HG03571 (cell line): Measurements from ENCODE around the gene CHST1.

ENCODE experiments used
- ATAC-seq: cut with Tn5 transposase; IDR thresholded peaks from one replicate; pipeline ENCODE4 v1.9.1; 2021; ENCODE audit not compliant: unreplicated experiment

CHST1 gene

DNA sequence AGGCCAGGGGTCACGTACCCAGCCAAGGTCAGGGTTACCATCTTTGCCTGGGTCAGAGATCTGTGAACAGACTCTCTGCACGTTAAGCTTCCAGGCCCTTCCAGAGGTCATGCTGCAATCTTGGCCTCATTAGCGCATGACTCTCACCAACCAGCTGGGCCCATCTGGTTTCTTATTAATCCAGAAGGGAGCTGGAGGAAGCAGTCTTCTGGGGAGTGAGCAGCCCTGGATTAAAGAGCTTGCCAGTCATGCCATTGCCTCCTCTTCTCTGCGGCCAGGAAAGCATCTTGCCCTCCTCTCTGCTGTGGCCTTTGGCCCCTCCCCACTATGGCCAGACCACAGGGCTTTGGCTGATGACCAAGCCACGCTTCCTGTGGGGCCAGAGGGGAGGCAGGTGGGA is 57.4 kb downstream of the CHST1 start:
- ATAC-seq, result no peak

DNA sequence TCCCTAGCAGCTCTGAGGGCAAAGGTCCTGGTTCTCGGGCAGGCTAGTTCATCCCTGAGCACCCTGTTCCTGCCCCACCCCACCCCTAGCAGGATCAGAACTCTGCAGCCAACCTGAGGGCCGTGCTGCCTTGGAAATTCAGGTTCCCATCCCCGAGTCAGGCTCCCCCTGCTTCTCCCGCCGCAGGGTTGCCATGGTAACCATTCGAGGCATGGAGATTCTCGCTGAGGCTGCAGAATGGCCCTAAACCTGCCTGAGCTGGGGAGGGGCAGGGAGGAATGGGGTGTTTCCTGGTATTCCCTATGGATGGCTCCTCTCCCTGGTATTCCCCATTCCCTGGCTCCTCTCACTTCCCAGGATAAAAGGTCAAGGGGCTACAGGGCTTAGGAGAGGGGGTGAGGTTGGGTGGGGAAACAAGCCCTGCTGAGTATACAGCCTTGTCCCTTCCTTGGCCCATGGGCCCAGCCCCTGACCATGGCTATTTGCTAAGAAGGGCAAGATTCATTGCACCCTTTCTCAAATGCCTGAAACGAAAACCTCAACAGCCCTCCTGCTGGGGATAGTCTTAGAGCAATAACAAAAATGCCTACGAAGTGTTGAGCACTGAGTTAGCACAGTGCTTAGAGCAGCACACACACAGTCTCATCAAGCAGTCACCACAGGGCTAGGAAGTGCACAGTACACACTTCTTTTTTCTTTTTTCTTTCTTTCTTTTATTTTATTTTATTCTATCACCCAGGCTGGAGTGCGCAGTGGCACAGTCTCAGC is 58.7 kb downstream of the CHST1 start:
- no peak for ATAC-seq

DNA sequence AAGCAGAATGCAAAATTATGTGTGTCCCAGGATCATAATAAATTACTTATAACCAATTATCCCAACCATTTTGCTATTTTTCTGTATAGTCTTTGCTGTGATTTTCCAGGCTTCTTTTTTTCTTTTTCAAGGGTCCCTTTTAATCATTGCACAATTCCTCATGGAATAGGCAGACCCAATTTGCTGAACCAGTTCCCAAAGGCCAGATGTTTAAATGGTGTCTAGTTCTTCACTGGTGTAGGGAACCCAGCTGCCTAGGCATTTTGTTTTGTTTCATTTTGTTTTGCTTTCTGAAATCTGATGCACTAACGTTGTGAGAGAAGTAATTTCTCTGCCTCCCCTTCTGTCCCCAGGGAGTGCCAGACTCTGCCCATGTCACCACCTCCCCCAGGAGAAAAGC is 60.4 kb downstream of the CHST1 start:
- ATAC-seq, result no peak

- no peak for ATAC-seq
Measured at GRCh38 chr11:45603946-45604682, 61.3 kb downstream of the CHST1 start.

DNA sequence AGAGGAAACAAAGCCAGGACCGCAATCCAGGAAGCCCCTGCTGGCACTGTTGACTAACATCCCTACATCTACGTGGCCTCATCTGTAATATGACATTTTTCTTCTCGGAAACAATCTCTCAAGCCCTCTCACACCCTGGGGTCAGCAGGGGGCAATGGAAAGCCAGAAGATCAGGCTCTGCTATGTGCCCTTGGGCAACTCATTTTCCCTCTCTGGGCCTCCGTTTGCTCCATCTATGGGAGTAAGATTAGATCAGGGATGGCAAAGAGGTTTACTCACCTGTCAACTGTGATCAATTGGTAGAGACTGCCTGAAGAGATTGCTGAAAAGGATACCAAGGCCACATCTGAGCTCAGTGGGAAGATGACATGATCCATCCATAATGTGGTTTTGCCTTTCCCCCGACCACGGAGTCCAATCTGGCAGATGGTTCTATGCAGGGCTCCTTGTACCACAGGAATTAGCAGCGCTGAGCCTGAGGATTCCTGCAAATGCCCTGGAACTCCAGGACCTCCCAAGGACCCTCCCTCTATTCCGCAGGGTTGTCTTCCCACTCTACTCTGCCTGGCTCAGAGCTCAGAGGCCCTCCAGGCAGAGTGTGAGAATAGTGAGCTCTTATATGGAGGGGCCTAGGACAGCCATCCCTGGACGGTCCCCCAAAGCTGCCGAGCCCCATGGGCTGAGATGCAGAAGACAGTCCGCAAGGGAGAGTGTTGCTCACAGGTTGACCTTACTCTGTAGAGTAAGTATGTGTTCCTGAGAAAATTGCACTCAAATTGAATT is 66.1 kb downstream of the CHST1 start:
- ATAC-seq, result no peak
